Hindlimb muscle (tissue), 1 donor: Measurements from ENCODE around the gene DSCAM. TPM values are rescaled to one million over a fixed set of nuclear protein-coding genes. Genes with fewer than 3 reads are reported as not detected.

Experiments used
- DNase-seq: peaks from one replicate; pipeline ENCODE4 v3.0.0-alpha.2; 2013
- polyA plus RNA-seq: library from polyadenylated mRNA; unstranded; fragments of 120-200 nt; gene quantifications from one replicate; pipeline ENCODE4 v1.2.1, GENCODE V29; 2013; ENCODE audit not compliant: insufficient read length

Gene DSCAM
- polyA plus RNA-seq, 1 donor: 2.0 TPM

DNA sequence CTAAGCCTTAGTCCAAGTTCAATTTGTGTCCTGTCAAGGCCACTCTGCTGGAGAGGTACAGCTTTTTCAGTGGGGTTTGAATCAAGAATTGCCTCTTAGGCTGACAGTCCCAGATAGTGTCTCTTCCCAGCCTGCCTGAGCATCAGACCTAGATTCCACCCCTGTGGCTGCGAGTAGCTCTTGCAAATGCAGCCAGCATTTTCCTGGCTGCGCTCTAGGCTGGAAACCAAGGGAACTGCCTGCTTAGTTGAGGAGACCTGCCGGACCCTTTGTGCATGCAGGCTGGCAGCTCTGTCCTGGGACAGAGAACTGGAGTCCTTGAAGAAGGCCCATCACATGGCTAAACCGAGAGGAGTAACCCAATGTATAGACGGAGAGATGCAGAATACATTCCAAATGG lies 686.0 kb downstream of the DSCAM start:
- DNase-seq: no peak

DNA sequence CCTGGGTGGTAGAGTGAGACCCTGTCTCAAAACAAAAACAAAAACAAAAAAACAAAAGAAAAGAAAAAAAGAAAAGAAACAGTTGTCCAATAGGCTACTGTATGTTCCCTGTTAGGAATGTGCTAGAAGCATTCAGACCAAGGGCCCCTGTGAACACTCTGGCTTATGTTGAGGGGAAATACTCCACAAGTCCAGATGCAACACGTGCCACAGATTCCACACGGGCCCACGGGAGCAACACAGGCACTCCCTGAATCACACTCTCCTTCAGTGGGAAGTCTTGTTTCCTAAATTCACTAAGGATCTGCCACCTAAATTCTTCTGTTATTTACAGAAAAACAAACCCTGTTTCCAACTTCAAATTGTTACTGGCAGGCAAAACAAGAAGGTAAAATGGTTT lies 688.6 kb downstream of the DSCAM start:
- peak; percentile 32 for DNase-seq

DNA sequence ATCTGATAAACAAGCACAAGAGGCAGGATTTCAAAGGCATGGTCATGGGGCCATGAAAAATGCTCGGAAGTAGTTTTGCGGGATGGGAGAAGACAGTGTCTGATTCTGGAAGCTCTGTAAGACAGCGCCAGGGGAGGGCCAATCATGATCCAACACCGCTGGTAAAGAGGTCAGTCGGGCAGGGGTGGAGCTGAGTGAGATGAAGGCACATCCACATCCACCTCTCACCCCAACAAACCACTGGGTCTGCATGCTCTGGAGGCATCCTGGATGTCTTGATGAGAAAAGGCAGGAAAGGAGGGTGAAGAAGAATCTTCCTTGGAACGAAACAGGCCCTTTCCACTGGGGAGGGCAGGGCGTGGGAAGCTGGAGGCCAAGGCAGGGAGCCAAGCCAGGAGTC lies 691.4 kb downstream of the DSCAM start:
- DNase-seq: no peak

DNA sequence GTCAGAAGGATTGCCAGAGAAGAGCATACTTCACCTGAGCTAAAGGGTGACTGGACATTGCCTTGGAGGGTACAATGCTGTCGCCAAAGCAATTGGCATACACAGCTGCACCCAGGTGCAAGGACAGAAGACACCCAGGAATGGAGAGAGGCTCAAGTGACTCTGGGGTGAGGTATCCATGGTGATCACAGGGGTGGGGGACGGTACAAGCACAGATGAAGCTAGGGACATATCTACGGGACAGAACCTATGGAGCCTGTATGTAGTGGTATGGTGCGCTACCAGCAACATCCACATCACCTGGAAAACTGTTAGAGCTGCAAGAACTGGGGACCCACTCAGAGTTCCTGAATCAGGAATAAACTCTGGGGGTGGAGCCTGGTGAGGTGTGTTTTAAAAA lies 693.6 kb downstream of the DSCAM start:
- no peak for DNase-seq

DNA sequence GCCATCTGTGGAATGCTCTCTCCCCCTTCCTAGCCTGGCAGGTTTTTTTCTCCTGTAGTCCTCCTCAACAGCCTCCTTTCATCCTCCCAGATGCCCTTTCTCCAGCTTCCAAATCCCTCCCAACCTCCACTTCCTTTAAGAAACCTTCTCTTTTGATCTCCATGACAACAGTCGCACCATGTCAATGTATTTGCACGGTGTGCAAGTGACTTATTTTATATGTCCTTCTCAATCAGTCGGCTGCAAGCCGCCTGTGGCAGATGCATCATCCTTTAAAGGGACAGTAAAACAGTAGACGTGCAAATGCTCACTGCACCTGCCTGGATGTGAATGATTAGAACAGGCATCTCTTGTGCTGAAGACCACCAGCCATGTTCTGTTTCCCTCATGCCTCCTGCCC lies 694.5 kb downstream of the DSCAM start:
- DNase-seq: no peak

DNA sequence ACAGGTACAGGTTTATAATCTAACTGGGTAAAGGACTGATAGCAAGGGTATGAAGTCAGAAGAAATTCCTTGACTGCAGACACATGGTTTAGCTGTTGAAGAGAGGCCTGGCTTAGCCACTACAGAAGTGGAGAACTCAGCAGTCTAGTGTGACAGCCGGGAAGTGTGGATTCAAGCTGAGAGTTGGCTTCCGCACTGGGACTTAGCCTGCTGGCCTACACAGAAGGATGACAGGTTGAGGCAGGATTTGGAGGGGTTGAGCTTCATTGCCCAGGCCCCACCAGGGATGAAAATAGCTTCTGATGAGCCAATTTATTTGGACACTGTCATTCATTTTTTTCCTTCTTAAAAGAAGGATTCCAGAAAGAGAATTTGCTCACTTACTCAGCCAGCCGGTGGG lies 695.3 kb downstream of the DSCAM start:
- DNase-seq: no peak

DNA sequence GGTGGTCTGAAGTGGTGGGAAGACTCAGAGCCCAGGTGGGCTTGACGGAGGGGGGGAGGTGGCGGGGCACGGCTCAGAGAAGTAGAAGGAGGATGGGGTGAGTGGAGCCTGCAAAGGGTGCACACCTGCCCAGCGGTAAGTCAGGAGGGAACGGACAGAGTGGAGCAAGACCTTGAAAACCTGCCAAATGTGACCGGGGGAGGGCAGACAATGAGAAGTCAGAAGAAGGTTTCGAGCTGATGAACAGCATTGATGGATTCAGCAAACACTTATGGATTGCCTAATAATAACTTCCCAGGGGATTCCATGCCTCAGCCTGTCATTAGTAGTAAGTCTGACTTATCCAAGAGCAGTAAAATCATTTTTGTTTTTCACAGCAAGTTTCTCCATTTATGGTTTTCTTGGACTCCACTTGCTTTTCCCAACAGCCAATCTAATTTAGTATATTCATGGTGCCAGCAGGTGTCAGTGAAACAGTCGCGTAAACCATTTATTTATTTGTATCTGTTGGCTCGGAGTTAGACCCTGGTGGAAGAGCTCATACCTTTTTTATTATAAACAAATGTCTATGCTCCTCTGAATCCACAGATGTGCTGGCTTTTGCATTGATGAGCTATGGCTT lies 700.6 kb downstream of the DSCAM start:
- peak; percentile 42 for DNase-seq

DNA sequence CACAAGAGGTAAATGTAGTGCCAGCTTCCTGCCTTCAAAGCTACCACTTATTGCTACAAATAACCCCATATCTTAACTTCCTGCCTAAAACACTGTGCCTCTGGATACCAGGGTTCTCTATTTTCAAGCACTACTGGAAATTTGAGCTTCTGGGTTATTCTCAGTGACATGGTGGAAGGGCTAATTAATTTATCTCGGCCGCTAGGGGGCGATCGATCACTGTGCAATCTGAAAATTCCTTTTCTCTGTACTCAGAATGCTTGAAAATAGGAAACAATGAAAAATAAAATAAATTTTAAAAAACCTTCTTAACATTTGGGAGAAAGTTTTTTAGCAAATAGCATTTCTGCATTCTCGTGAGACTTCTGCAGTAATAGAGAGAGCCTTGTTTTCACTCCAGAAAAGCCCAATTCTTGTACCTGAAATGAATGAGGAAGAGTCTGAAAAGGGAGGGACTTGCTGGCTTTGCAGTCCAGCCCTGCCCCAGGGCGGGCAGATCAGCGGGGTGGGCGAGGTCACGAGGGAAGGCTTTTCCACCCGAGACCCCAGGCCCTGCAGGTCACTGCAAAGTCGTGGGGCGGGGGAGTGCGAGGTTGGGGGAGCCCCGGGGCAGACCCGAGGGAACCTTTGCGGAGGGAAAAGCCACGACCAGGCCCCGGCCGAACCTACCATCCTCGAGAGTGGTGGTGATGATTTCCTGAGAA lies 703.0 kb downstream of the DSCAM start:
- peak; percentile 67 for DNase-seq

DNA sequence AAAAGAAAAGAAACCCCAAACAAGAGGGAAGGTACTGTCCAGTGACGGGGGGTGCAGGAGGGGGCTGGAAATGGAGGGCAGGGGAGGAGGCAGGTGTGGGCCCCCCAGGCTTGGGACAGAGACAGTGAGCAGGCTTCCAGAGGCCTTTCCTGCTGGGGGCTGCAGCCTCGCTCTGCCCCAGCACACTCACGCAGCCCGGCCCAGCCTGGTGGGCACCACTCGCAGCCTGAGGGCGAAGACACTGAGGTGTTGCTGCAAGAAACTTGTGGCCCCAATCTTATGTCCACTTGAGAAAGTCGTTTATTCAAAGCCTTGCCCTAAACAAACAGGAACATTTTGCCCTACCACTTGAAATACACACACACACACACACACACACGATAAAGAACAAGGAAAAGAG lies 705.3 kb downstream of the DSCAM start:
- no peak for DNase-seq

DNA sequence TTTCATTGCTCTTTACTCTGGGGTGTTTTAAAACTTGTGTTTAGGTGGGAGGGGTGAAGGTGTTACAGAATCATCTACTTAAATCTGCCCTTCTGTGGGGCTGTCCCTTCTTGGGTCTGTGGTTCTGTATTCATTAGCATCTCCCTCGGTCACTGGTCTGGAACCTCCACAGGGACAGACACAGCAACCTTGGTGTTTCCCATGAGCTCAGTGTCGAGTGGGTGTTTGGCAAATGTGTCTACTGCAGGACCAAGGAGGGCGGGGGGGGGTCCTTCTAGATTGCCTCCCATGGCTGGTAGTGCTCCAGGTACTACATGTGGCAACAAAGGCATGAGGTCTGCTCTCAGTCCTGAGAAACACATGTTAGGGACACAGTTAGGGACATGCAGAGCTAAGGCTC lies 706.3 kb downstream of the DSCAM start:
- DNase-seq: no peak

DNA sequence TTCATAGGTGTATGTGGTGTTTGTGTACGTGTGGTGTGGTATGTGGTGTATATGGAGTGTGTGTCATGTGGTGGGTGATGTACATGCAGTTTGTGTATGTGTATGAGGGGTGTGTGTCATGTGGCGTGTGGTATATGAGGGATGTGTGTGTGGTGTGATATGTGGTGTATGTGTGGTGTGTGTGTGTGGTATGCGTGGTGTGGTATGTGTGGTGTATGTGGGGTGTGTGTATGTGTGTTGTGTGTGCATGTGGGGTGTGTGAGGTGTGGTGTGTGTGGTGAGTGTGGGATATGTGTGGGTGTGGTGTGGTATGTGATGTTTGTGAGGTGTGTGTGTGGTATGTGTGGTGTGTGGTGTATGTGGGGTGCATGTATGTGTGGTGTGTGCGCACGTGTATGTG lies 707.3 kb downstream of the DSCAM start:
- DNase-seq: no peak

DNA sequence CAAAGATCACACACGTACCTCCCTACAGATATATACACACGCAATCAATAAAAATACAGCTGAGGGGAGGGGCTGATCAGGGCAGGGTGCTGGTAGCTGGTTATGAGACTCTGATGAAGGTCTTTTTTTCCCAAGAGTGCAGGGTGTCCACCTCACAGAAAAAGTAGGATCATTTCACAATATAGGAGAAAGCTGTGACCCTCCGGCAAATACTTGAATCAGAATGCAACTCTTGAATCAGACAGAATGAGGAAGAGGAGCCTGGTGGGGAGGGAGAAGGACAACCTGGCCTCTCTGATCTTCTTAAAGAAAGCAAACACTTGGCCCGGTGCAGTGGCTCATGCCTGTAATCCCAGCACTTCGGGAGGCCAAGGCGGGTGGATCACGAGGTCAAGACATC lies 710.4 kb downstream of the DSCAM start:
- no peak for DNase-seq

DNA sequence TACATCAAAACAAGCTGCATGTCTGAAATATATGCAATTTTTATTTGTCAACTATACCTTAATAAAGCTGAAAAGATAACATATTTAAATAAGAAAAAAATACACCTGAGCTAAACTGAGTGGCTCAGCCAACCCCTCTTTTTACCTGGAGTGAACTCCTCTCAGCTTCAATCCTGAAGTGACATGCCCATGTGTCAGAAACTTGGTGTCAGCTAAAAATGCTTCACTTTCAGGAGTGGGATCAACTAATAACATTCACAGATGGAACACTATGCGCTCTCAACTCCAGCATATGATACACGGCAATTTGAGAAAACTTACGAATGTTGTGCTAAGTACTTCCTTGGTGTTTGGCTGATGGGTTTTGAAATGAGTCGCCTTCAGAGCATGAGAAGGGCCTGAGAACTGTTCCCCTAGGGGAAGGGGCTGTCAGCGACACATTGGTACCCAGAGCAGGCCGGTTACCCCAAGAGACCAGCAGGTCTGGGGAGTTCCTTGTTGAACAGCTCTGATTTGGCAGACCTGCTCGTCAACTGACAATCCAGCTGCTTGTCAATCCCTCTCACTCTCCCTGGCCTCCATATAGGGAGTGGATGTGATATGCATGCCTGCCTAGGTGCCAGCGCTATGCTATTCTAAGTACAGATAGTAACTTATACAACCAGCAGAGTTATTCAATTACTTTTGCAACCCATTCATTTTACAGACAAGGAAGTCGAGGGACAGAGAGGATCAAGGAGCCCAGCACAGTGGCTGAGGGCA lies 712.0 kb downstream of the DSCAM start:
- no peak for DNase-seq

DNA sequence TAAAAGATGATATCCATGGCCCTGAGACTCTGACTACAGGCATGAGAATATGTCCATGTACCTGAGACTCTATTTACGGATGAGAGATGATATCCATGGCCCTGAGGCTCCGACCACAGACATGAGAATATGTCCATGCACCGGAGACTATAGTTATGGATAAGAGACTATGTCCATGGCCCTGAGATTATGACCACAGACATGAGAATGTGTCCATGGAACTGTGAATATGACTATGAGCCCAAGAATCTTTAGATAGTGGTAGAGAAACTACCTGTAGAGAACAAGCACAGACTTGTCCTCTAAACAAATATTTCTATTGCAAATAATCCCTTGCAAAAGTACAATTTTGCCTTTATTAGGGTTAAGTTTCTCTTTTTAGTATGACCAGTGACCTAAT lies 716.5 kb downstream of the DSCAM start:
- DNase-seq: no peak

DNA sequence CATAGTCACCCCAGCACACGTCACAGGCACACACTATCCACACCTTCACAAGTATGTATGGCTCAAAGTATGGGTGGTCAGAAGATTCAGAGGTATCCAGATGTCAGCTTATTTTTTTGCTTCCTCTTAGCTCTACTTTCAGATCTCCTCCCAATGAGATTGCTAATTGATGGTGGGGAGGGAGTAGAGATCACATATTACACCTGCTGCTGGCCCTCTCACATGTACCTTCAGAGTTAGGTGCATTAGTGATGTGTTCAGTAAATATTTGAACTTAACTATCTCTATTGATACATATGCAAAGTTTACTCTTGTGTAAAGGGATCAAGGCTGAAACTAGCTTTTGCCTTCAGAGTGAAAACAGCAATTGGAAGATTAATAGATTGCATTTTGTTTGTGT lies 717.1 kb downstream of the DSCAM start:
- DNase-seq: no peak

DNA sequence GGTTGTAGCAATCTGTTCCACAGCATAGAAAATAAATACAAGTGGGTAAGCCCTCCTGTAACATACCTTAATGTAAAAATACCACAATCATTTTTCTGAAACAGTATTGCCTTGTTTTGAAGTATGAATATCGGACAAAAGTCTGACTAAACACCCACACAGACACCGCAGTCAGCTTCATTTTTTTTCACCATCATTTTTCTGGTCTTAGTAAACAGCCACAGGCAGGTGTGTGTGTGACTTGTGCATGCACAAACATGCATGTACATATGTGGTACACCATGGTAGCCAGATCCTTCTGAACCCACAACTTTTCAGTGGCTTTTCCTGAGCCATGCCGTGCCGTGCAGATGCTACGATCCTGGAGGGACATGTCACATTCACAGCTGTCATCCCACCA lies 718.1 kb downstream of the DSCAM start:
- DNase-seq: no peak

DNA sequence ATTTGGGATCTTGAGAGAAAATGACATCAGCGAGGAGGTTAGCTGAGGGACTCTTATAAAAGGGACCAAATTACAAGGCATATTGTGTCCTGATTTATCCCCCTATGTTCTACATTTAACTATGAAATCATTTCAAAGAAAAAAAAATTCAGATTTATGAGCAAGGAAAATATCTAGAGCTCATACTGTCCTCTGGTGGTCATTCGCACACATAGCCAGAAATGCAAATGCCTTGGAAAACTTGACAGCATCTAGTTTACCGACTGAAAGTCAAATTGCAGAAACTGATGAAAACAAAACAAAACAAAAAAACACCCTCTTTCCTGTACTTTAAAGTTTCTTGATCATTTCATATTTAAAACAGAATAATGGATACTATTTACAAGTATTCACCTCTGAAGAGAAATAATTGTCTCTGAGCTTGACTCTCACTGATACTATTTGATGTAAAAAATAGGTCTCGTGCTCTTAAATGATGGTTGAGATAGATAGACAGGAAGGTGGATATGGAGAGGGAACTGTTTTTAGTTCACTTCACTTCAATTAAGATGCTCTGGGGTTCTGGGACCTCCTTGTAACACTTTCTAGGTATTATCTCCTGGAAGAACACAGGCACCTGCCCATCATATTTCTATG lies 725.9 kb downstream of the DSCAM start:
- peak; percentile 28 for DNase-seq

DNA sequence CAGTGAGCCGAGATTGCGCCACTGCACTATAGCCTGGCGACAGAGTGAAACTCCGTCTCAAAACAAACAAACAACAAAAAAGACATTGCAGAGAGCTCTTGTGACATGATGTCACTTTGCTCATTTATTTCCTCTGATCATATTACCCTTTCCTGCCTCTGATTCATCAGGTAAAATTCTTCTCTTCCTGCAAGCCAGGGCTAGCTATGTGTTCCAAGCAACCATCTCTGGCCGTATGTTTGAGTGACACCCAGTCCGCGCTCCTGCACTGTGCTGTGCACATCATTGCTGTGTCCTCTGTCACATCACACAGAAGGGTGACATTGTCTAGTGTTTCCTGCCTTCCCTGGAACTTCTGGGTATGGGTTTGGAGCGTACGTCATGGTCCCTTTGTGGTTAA lies 728.4 kb downstream of the DSCAM start:
- DNase-seq: no peak

DNA sequence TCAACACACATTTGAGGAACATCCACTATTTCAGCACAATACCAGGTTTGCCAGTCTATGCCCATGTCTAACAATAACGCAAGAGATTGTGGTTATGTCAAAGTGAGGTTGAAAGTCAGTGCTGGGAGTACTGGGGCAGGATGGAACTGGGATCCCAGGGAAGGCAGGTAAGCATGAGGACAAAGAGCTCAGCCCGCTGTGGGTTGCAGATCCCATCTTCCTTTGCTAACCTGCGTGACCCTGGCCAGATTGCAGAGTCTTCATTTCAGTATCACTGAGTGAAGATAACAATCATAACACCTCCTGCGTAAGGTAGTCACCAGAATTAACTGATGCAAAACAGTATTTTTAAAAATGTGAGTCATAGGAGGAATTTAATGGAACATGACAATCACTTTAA lies 729.7 kb downstream of the DSCAM start:
- DNase-seq: no peak

DNA sequence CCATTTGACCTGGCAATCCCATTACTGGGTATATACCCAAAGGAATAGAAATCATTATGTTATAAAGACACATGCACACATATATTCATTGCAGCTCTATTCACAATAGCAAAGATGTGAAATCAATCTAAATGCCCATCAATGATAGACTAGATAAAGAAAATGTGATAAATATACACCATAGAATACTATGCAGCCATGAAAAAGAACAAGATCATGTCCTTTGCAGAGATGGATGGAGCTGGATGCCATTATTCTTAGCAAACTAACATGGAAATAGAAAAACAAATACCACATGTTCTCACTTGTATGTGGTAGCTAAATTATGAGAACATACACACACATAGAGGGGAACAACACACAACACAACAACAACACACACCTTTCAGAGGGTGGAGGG lies 731.2 kb downstream of the DSCAM start:
- no peak for DNase-seq

DNA sequence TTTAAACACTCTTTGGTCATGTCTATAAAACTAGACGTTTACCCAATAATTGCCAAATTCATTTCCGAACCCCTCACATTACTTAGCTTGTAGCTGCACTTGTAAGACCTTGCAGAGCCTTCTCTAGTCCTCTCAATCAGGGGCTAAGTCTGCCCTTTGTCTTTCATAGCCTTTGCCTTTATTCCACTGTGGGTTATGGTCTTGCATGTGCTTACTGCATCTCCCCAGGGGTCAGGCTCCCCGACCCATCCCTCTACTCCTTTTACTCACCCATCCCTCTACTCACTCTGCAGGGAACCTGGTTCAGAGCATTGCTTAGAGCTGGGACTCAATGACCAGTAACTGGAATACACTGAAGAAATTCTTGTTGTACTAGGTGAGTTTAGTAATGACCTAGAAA lies 744.3 kb downstream of the DSCAM start:
- no peak for DNase-seq

DNA sequence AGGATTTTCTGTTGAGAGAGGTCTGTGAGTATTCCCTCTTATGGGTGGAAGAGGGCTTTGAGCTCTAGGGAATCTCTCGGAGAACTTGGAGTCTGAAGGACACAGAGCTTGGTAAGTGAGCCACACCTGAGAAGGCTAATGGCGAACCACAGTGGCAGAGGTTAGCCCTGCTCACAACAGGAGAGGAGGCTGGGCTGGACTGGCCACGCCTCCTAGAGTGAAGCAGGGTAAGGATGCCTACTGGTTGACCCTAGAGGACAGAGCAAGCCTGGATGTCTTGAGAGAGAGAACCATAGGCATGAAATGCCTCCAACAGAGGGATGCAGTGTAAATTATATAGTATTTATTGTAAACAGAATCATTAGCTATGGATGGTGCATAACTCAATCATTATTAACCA lies 747.1 kb downstream of the DSCAM start:
- no peak for DNase-seq

DNA sequence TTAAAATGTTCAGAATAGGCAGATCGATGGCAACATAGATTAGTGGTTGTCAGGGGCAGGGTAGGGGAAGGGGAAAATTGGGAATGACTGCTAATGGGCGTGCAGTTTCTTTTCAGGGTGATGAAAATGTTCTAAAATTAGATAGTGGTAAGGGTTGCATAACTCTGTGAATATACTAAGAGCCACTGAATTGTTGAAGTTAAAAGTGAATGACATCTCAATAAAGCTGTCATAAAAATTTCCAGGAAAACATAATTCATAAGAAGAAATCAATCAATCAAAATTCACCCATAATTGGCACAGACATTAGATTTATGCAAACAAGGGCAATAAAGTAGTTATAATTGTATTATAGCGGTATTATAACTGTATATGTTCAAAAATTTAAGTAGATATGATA lies 751.5 kb downstream of the DSCAM start:
- DNase-seq: no peak

DNA sequence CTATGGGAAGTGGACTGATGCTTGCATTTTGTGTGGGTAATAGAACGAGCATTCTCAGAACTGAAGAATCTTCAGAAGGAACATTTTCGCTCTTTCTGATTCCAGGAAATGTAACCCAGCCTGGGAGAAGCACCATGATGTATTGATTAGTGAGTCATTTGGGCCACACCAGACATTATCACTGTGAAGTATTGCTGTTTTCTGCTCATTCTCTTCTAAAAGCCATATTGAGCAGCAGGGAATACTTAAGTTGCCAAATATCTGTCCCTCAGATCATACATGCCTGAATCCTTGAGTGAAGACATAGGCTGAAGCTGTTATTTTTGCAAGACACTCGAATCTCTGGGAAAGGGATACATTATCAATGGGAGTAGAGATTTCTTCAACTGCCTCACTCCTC lies 766.6 kb downstream of the DSCAM start:
- no peak for DNase-seq
